ENCODE data around the gene CALHM1.
"Not testable (repeated sequence)": the region's sequence is repeated elsewhere in the genome, so short reads cannot be mapped to it uniquely, and the experiment has no call there.

CALHM1 gene

GRCh38 chr10:103487410-103487708 is 28.7 kb upstream of the CALHM1 start:
- no peak for DNase-seq (ENCODE audit: low read depth in 2 of 2, low spot score in 1 of 2)

- not testable (repeated sequence) for DNase-seq (ENCODE audit: low read depth in 2 of 2, low spot score in 1 of 2)
Observed at GRCh38 chr10:103486635-103487409, 28.1 kb upstream of the CALHM1 start.

GRCh38 chr10:103481974-103482531 is 23.4 kb upstream of the CALHM1 start:
- DNase-seq (ENCODE audit: low read depth in 2 of 2, low spot score in 1 of 2) = no peak

- no peak for DNase-seq (ENCODE audit: low read depth in 2 of 2, low spot score in 1 of 2)
Observed at GRCh38 chr10:103480521-103480920, 21.8 kb upstream of the CALHM1 start.

- DNase-seq (ENCODE audit: low read depth in 2 of 2, low spot score in 1 of 2) = no peak
Observed at GRCh38 chr10:103479135-103479534, 20.4 kb upstream of the CALHM1 start, which contains the start of gene CALHM3. TSS of gene CALHM3 (minus strand) at chr10:103479240. CDS start at chr10:103479032, 208 bp downstream.

- DNase-seq (ENCODE audit: low read depth in 2 of 2, low spot score in 1 of 2) = no peak
Observed at GRCh38 chr10:103478671-103479070, 20.0 kb upstream of the CALHM1 start.

- no peak for DNase-seq (ENCODE audit: low read depth in 2 of 2, low spot score in 1 of 2)
Observed at GRCh38 chr10:103476046-103476768, 17.5 kb upstream of the CALHM1 start.

GRCh38 chr10:103475437-103475836 is 16.7 kb upstream of the CALHM1 start:
- no peak for DNase-seq (ENCODE audit: low read depth in 2 of 2, low spot score in 1 of 2)

- DNase-seq (ENCODE audit: low read depth in 2 of 2, low spot score in 1 of 2) = no peak
Observed at GRCh38 chr10:103474077-103474476, 15.4 kb upstream of the CALHM1 start.

GRCh38 chr10:103473261-103473671 is 14.6 kb upstream of the CALHM1 start:
- DNase-seq (ENCODE audit: low read depth in 2 of 2, low spot score in 1 of 2) = no peak

- no peak for DNase-seq (ENCODE audit: low read depth in 2 of 2, low spot score in 1 of 2)
Observed at GRCh38 chr10:103472005-103472404, 13.3 kb upstream of the CALHM1 start.

- peak; percentile 38 to 63 for DNase-seq (ENCODE audit: low read depth in 2 of 2, low spot score in 1 of 2)
Observed at GRCh38 chr10:103470761-103471653, 12.3 kb upstream of the CALHM1 start.

- DNase-seq (ENCODE audit: low read depth in 2 of 2, low spot score in 1 of 2) = no peak
Observed at GRCh38 chr10:103469201-103469600, 10.5 kb upstream of the CALHM1 start.

GRCh38 chr10:103467406-103467805 is 8.7 kb upstream of the CALHM1 start:
- no peak for DNase-seq (ENCODE audit: low read depth in 2 of 2, low spot score in 1 of 2)

GRCh38 chr10:103466734-103467133 is 8.0 kb upstream of the CALHM1 start:
- DNase-seq (ENCODE audit: low read depth in 2 of 2, low spot score in 1 of 2) = no peak

GRCh38 chr10:103465411-103466179 is 6.9 kb upstream of the CALHM1 start:
- no peak for DNase-seq (ENCODE audit: low read depth in 2 of 2, low spot score in 1 of 2)

GRCh38 chr10:103463499-103463898 is 4.8 kb upstream of the CALHM1 start:
- no peak for DNase-seq (ENCODE audit: low read depth in 2 of 2, low spot score in 1 of 2)

GRCh38 chr10:103459615-103460014 is 915 bp upstream of the CALHM1 start:
- DNase-seq (ENCODE audit: low read depth in 2 of 2, low spot score in 1 of 2) = no peak

- no peak for DNase-seq (ENCODE audit: low read depth in 2 of 2, low spot score in 1 of 2)
Observed at GRCh38 chr10:103457896-103458583, 660 bp downstream of the CALHM1 start.

- DNase-seq (ENCODE audit: low read depth in 2 of 2, low spot score in 1 of 2) = no peak
Observed at GRCh38 chr10:103457176-103457712, 1.5 kb downstream of the CALHM1 start.

Data from stimulated activated CD8-positive, alpha-beta memory T cell treated with anti-CD3 and anti-CD28 coated beads, Interleukin-4, amount 100 ng/mL, for 4 hours (primary cell).